OCI-LY1 (cell line): ENCODE data around the gene ZNF45.

Source experiments
- EZH2 ChIP-seq: fragments of 200-600 bp; sonication (generic), shearing (Covaris generic); IDR thresholded peaks from 2 replicates; pipeline ENCODE4 v1.8.0; 2017; ENCODE audit warnings: borderline replicate concordance, mixed run types, mild to moderate bottlenecking, antibody characterized with exemption, low read length, moderate library complexity, mixed read lengths
- TF ChIP-seq, protein P1 (sequence below): fragments of 200-600 bp; sonication (generic), shearing (Covaris generic); IDR thresholded peaks from 2 replicates; pipeline ENCODE4 v1.5.1; 2017; ENCODE audit warnings: mild to moderate bottlenecking, antibody characterized with exemption, low read length, moderate library complexity, mixed read lengths

DNA sequence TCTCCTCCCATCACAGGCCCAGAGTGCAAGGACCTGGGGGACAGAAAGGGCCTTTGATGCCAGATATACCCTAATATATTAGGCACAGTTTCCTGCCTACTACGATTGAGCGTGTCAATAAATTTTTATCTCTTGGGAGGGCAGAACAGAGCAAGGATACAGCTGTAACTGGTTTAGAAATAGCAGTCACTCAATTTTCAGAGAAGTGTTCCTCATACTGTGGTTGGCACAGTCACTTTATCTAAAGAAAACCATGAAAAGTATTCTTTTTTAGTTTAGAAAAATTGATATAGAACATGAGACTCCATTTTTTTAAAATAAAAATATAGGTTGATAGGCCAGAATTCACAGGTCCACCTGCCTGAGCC is 48.4 kb upstream of the ZNF45 start:
- TF ChIP-seq, protein P1, sequence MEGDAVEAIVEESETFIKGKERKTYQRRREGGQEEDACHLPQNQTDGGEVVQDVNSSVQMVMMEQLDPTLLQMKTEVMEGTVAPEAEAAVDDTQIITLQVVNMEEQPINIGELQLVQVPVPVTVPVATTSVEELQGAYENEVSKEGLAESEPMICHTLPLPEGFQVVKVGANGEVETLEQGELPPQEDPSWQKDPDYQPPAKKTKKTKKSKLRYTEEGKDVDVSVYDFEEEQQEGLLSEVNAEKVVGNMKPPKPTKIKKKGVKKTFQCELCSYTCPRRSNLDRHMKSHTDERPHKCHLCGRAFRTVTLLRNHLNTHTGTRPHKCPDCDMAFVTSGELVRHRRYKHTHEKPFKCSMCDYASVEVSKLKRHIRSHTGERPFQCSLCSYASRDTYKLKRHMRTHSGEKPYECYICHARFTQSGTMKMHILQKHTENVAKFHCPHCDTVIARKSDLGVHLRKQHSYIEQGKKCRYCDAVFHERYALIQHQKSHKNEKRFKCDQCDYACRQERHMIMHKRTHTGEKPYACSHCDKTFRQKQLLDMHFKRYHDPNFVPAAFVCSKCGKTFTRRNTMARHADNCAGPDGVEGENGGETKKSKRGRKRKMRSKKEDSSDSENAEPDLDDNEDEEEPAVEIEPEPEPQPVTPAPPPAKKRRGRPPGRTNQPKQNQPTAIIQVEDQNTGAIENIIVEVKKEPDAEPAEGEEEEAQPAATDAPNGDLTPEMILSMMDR = no peak
- TF ChIP-seq EZH2 = no peak
